GM12864 (cell line): ENCODE measurements around the gene KCNK3.

Experiments
- DNase-seq: peaks from one replicate; pipeline ENCODE4 v3.0.0-alpha.2; 2011; ENCODE audit warnings: low read depth
- H3K4me3 ChIP-seq: 2 replicates; pipeline ENCODE4 v1.5.1; 2011; ENCODE audit warnings: mild to moderate bottlenecking, low read depth, low read length, control low read depth
- CTCF ChIP-seq: IDR thresholded peaks from 2 replicates; pipeline ENCODE4 v1.5.1; 2011; ENCODE audit warnings: low read depth, mild to moderate bottlenecking, moderate library complexity, low read length, control low read depth, inconsistent platforms; ENCODE audit errors: missing control alignments

KCNK3 gene

GRCh38 chr2:26649322-26649721 is 43.2 kb upstream of the KCNK3 start:
- H3K4me3 ChIP-seq: no peak overlapping the region
- TF ChIP-seq CTCF: no peak
- no peak for DNase-seq

- no peak overlapping the region for H3K4me3 ChIP-seq
- TF ChIP-seq CTCF: no peak
- DNase-seq: no peak
These were observed 42.4 kb upstream of the KCNK3 start for GRCh38 chr2:26649992-26650712.

- no peak for TF ChIP-seq CTCF
- no peak for DNase-seq
- no peak overlapping the region for H3K4me3 ChIP-seq
These were observed 41.6 kb upstream of the KCNK3 start for GRCh38 chr2:26650713-26651469.

- DNase-seq: no peak
- H3K4me3 ChIP-seq: no peak overlapping the region
- TF ChIP-seq CTCF: no peak
These were observed 41.1 kb upstream of the KCNK3 start for GRCh38 chr2:26651470-26651771.

GRCh38 chr2:26651799-26652198 is 40.7 kb upstream of the KCNK3 start:
- H3K4me3 ChIP-seq: no peak overlapping the region
- no peak for TF ChIP-seq CTCF

GRCh38 chr2:26652361-26653041 is 40.0 kb upstream of the KCNK3 start:
- no peak overlapping the region for H3K4me3 ChIP-seq
- DNase-seq: no peak
- TF ChIP-seq CTCF: no peak

More at GRCh38 chr2:26651799-26652198, 40.7 kb upstream of the KCNK3 start:
- DNase-seq: no peak
